ENCODE measurements around the gene TEX2.

DNA sequence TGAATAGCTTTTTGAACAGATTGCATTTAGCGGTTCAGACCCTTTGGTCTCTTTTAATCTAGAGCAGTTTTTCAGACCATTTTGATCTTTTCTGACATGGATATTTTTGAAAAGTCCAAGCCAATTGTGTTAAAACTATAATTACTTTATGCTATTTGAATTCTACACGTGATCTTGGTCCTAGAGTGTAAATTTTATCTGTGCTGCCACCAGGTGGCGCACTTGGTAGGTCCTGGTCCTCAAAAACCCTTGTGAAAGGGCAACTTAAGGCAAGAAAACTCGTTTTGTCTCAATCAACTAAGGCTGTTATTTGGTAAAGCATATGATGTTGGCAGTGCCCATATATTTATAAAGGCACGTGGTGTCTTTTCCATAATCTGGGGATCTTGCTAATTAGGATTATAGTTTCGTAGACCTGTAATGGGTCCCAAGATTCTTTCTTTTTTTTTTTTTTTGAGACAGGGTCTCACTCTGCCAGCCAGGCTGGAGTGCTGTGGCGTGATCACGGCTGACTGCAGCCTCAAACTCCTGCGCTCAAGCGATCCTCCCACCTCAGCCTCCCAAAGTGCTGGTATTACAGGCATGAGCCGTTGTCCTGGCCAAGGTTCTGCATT is 43.9 kb upstream of the TEX2 start:
- TF ChIP-seq, protein P1, sequence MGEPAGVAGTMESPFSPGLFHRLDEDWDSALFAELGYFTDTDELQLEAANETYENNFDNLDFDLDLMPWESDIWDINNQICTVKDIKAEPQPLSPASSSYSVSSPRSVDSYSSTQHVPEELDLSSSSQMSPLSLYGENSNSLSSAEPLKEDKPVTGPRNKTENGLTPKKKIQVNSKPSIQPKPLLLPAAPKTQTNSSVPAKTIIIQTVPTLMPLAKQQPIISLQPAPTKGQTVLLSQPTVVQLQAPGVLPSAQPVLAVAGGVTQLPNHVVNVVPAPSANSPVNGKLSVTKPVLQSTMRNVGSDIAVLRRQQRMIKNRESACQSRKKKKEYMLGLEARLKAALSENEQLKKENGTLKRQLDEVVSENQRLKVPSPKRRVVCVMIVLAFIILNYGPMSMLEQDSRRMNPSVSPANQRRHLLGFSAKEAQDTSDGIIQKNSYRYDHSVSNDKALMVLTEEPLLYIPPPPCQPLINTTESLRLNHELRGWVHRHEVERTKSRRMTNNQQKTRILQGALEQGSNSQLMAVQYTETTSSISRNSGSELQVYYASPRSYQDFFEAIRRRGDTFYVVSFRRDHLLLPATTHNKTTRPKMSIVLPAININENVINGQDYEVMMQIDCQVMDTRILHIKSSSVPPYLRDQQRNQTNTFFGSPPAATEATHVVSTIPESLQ (CRISPR knock-in tag; IDR thresholded peaks at IDR 0.05): no peak
- TF ChIP-seq CBX8 (IDR thresholded peaks at IDR 0.05; ENCODE audit: borderline replicate concordance, extremely low read depth, low read depth, low read length, poor library complexity, severe bottlenecking) (no peak), U2AF1 (optimal IDR thresholded peaks at IDR 0.05; ENCODE audit: low read depth, low read length) (no peak), GABPA (tag; conservative IDR thresholded peaks at IDR 0.05; ENCODE audit: low read depth) (no peak), TEAD4 (IDR thresholded peaks at IDR 0.05; ENCODE audit: low read length) (no peak), TEAD4 (CRISPR knock-in tag; IDR thresholded peaks at IDR 0.05; ENCODE audit: borderline replicate concordance) (no peak), FOS (IDR thresholded peaks at IDR 0.05; ENCODE audit: extremely low read depth, insufficient read length) (no peak), ARHGAP35 (IDR thresholded peaks at IDR 0.05; ENCODE audit: partially characterized antibody) (no peak), POLR2A (conservative IDR thresholded peaks at IDR 0.05) (no peak), LCOR (CRISPR knock-in tag; IDR thresholded peaks at IDR 0.05) (no peak)
- TF ChIP-seq, protein P2, sequence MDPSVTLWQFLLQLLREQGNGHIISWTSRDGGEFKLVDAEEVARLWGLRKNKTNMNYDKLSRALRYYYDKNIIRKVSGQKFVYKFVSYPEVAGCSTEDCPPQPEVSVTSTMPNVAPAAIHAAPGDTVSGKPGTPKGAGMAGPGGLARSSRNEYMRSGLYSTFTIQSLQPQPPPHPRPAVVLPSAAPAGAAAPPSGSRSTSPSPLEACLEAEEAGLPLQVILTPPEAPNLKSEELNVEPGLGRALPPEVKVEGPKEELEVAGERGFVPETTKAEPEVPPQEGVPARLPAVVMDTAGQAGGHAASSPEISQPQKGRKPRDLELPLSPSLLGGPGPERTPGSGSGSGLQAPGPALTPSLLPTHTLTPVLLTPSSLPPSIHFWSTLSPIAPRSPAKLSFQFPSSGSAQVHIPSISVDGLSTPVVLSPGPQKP (CRISPR knock-in tag; IDR thresholded peaks at IDR 0.05): no peak
- TF ChIP-seq, protein P3, sequence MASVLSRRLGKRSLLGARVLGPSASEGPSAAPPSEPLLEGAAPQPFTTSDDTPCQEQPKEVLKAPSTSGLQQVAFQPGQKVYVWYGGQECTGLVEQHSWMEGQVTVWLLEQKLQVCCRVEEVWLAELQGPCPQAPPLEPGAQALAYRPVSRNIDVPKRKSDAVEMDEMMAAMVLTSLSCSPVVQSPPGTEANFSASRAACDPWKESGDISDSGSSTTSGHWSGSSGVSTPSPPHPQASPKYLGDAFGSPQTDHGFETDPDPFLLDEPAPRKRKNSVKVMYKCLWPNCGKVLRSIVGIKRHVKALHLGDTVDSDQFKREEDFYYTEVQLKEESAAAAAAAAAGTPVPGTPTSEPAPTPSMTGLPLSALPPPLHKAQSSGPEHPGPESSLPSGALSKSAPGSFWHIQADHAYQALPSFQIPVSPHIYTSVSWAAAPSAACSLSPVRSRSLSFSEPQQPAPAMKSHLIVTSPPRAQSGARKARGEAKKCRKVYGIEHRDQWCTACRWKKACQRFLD (CRISPR knock-in tag; IDR thresholded peaks at IDR 0.05): no peak
- TF ChIP-seq, protein P4, sequence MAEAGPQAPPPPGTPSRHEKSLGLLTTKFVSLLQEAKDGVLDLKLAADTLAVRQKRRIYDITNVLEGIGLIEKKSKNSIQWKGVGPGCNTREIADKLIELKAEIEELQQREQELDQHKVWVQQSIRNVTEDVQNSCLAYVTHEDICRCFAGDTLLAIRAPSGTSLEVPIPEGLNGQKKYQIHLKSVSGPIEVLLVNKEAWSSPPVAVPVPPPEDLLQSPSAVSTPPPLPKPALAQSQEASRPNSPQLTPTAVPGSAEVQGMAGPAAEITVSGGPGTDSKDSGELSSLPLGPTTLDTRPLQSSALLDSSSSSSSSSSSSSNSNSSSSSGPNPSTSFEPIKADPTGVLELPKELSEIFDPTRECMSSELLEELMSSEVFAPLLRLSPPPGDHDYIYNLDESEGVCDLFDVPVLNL (CRISPR knock-in tag; IDR thresholded peaks at IDR 0.05; ENCODE audit: low read depth): no peak
- TF ChIP-seq, protein P5, sequence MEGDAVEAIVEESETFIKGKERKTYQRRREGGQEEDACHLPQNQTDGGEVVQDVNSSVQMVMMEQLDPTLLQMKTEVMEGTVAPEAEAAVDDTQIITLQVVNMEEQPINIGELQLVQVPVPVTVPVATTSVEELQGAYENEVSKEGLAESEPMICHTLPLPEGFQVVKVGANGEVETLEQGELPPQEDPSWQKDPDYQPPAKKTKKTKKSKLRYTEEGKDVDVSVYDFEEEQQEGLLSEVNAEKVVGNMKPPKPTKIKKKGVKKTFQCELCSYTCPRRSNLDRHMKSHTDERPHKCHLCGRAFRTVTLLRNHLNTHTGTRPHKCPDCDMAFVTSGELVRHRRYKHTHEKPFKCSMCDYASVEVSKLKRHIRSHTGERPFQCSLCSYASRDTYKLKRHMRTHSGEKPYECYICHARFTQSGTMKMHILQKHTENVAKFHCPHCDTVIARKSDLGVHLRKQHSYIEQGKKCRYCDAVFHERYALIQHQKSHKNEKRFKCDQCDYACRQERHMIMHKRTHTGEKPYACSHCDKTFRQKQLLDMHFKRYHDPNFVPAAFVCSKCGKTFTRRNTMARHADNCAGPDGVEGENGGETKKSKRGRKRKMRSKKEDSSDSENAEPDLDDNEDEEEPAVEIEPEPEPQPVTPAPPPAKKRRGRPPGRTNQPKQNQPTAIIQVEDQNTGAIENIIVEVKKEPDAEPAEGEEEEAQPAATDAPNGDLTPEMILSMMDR (IDR thresholded peaks at IDR 0.05 in 2 of 3, conservative IDR thresholded peaks at IDR 0.05 in 1 of 3; ENCODE audit: insufficient read depth in 2 of 3, low read depth in 1 of 3, low read length in 3 of 3): peak; percentile 73 to 85 (median 79)
